ENCODE data around the gene VPS4A.

The VPS4A gene

DNA sequence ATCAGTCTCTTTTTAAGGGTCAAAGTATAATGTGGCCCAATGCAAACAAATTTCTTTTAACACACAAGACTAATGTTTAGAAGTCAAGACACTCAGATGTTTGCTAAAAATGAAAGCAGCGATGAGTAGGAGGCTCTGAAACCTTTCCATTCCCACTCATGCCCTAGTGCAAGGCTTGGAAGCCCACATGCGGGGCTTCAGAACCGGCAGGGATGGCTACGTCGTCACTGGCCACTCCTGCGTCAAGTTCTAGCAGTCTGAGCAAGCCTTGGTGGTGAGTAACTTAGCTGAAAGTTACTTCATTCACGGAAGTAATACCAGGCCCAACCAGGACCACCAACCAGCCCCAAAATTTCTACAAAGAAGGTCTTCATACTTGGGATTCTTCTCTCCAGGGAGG lies 55.3 kb downstream of the VPS4A start:
- H3K4me1 ChIP-seq (ENCODE audit: insufficient read depth, low read length, poor library complexity, severe bottlenecking): peaks cover 3% of the 10 kb centered on the region
- no peak overlapping the region for H3K9ac ChIP-seq (ENCODE audit: low read depth, low read length, poor library complexity, severe bottlenecking)
- H3K4me3 ChIP-seq (ENCODE audit: low read length, poor library complexity, severe bottlenecking): no peak overlapping the region
- H3K9me3 ChIP-seq (ENCODE audit: insufficient read depth, low read depth, low read length): no peaks in the 10 kb centered on the region
- TF ChIP-seq, protein P1, sequence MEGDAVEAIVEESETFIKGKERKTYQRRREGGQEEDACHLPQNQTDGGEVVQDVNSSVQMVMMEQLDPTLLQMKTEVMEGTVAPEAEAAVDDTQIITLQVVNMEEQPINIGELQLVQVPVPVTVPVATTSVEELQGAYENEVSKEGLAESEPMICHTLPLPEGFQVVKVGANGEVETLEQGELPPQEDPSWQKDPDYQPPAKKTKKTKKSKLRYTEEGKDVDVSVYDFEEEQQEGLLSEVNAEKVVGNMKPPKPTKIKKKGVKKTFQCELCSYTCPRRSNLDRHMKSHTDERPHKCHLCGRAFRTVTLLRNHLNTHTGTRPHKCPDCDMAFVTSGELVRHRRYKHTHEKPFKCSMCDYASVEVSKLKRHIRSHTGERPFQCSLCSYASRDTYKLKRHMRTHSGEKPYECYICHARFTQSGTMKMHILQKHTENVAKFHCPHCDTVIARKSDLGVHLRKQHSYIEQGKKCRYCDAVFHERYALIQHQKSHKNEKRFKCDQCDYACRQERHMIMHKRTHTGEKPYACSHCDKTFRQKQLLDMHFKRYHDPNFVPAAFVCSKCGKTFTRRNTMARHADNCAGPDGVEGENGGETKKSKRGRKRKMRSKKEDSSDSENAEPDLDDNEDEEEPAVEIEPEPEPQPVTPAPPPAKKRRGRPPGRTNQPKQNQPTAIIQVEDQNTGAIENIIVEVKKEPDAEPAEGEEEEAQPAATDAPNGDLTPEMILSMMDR (conservative IDR thresholded peaks at IDR 0.05; ENCODE audit: low read length): no peak
- no peak for TF ChIP-seq EZH2phosphoT487 (IDR thresholded peaks at IDR 0.05; ENCODE audit: borderline replicate concordance)
- no peaks in the 10 kb centered on the region for H3K27me3 ChIP-seq (ENCODE audit: insufficient read depth, low read length, poor library complexity, severe bottlenecking)
- no peaks in the 10 kb centered on the region for H3F3A ChIP-seq (ENCODE audit: low read depth)
- peaks cover 62% of the 10 kb centered on the region; the same call in 1 of the 2 replicates for H3K36me3 ChIP-seq (ENCODE audit: insufficient read depth, low read length)
- H4K20me1 ChIP-seq (ENCODE audit: insufficient read depth, low read length, poor library complexity, severe bottlenecking): no peaks in the 10 kb centered on the region
- H3K9me2 ChIP-seq (replicated peaks; ENCODE audit: low read depth, low read length): no peaks in the 10 kb centered on the region
- no peaks in the 10 kb centered on the region for H3K79me2 ChIP-seq (ENCODE audit: insufficient read depth, low read length)
- no peak overlapping the region for H3K4me2 ChIP-seq (ENCODE audit: low read depth, low read length, poor library complexity, severe bottlenecking)
- no peak overlapping the region for H2AFZ ChIP-seq (ENCODE audit: low read length)

DNA sequence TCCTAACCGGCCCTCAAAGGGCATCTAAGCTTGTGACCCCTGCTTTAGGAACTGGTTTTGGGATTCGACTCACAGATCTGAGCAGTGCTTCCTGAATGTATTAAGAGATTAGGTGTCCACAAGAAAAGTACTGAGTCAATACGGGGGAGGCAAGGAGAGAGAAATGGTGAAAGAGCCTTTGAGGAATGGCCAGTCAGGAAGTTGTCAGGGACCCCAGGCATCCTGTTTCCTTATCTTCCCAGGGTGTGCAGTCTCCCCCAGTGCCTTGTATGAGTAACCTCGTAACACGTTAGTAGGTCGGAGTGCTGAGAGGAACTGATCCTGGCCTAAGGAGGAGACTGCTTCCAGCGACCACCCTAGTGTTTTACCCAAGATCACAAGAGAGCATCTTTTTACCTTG lies 56.8 kb downstream of the VPS4A start:
- H2AFZ ChIP-seq (ENCODE audit: low read length): no peak overlapping the region
- H3K36me3 ChIP-seq (ENCODE audit: insufficient read depth, low read length): peaks cover 62% of the 10 kb centered on the region; the same call in 1 of the 2 replicates
- TF ChIP-seq, protein P1 (conservative IDR thresholded peaks at IDR 0.05; ENCODE audit: low read length): no peak
- TF ChIP-seq EZH2phosphoT487 (IDR thresholded peaks at IDR 0.05; ENCODE audit: borderline replicate concordance): no peak
- H3K4me1 ChIP-seq (ENCODE audit: insufficient read depth, low read length, poor library complexity, severe bottlenecking): peaks cover 3% of the 10 kb centered on the region
- H3K4me3 ChIP-seq (ENCODE audit: low read length, poor library complexity, severe bottlenecking): no peak overlapping the region
- H3K79me2 ChIP-seq (ENCODE audit: insufficient read depth, low read length): no peaks in the 10 kb centered on the region
- no peak overlapping the region for H3K9ac ChIP-seq (ENCODE audit: low read depth, low read length, poor library complexity, severe bottlenecking)
- H3F3A ChIP-seq (ENCODE audit: low read depth): no peaks in the 10 kb centered on the region
- no peaks in the 10 kb centered on the region for H3K27me3 ChIP-seq (ENCODE audit: insufficient read depth, low read length, poor library complexity, severe bottlenecking)
- H3K4me2 ChIP-seq (ENCODE audit: low read depth, low read length, poor library complexity, severe bottlenecking): no peak overlapping the region
- H4K20me1 ChIP-seq (ENCODE audit: insufficient read depth, low read length, poor library complexity, severe bottlenecking): no peaks in the 10 kb centered on the region
- no peaks in the 10 kb centered on the region for H3K9me2 ChIP-seq (replicated peaks; ENCODE audit: low read depth, low read length)
- H3K9me3 ChIP-seq (ENCODE audit: insufficient read depth, low read depth, low read length): no peaks in the 10 kb centered on the region

DNA sequence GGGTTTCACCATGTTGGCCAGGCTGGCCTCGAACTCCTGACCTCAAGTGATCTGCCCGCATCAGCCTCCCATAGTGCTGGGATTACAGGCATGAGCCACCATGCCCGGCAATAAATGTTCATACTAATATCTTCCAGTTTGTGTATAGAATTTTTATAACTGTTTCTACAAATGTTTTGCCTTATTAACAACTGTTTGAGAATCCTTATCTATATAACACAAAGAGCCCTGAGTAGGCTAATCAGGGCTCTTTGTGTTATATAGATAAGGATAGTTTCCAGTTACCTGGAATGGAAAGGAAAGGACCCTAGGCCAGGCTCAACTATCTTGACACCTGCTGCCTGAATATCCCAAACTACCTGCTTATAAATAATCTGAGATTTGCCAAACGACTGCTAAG lies 57.7 kb downstream of the VPS4A start:
- H3K4me1 ChIP-seq (ENCODE audit: insufficient read depth, low read length, poor library complexity, severe bottlenecking): peaks cover 3% of the 10 kb centered on the region
- H2AFZ ChIP-seq (ENCODE audit: low read length): no peak overlapping the region
- 0 out of 2 replicates have a peak, but pooled peaks cover under 1% of the 10 kb centered on the region for H3K79me2 ChIP-seq (ENCODE audit: insufficient read depth, low read length)
- no peaks in the 10 kb centered on the region for H3K9me3 ChIP-seq (ENCODE audit: insufficient read depth, low read depth, low read length)
- no peaks in the 10 kb centered on the region for H3K9me2 ChIP-seq (replicated peaks; ENCODE audit: low read depth, low read length)
- no peaks in the 10 kb centered on the region for H4K20me1 ChIP-seq (ENCODE audit: insufficient read depth, low read length, poor library complexity, severe bottlenecking)
- TF ChIP-seq, protein P1 (conservative IDR thresholded peaks at IDR 0.05; ENCODE audit: low read length): no peak
- no peak for TF ChIP-seq EZH2phosphoT487 (IDR thresholded peaks at IDR 0.05; ENCODE audit: borderline replicate concordance)
- no peak overlapping the region for H3K4me3 ChIP-seq (ENCODE audit: low read length, poor library complexity, severe bottlenecking)
- H3K4me2 ChIP-seq (ENCODE audit: low read depth, low read length, poor library complexity, severe bottlenecking): no peak overlapping the region
- no peaks in the 10 kb centered on the region for H3F3A ChIP-seq (ENCODE audit: low read depth)
- H3K9ac ChIP-seq (ENCODE audit: low read depth, low read length, poor library complexity, severe bottlenecking): no peak overlapping the region
- H3K36me3 ChIP-seq (ENCODE audit: insufficient read depth, low read length): peaks cover 58% of the 10 kb centered on the region; the same call in 1 of the 2 replicates
- H3K27me3 ChIP-seq (ENCODE audit: insufficient read depth, low read length, poor library complexity, severe bottlenecking): no peaks in the 10 kb centered on the region

Data from Loucy (cell line).